Activated naive CD8-positive, alpha-beta T cell treated with anti-CD3 and anti-CD28 coated beads for 36 hours (primary cell): Measurements from ENCODE around the gene CXCL9. TPM values are rescaled to one million over a fixed set of nuclear protein-coding genes. Genes with fewer than 3 reads are reported as not detected.
A peak's percentile ranks its signal among the peaks of the same experiment; 100 is the strongest.
"Not testable (repeated sequence)": the region's sequence is repeated elsewhere in the genome, so short reads cannot be mapped to it uniquely, and the experiment has no call there.

ENCODE experiments used
- DNase-seq: peaks from one replicate; pipeline ENCODE4 v3.0.0; 2021
- H3K27ac Mint-ChIP-seq: one replicate; pipeline ENCODE4 v1.8.0; 2022; ENCODE audit warnings: mild to moderate bottlenecking, moderate library complexity, mixed read lengths
- H3K27me3 Mint-ChIP-seq: one replicate; pipeline ENCODE4 v1.8.0; 2022; ENCODE audit warnings: mild to moderate bottlenecking, mixed read lengths
- H3K36me3 Mint-ChIP-seq: one replicate; pipeline ENCODE4 v1.8.0; 2021; ENCODE audit warnings: mild to moderate bottlenecking, mixed read lengths
- H3K4me1 Mint-ChIP-seq: one replicate; pipeline ENCODE4 v1.8.0; 2021; ENCODE audit warnings: mixed read lengths
- H3K4me3 Mint-ChIP-seq: one replicate; pipeline ENCODE4 v1.8.0; 2022; ENCODE audit warnings: mild to moderate bottlenecking, moderate library complexity, mixed read lengths
- H3K9me3 Mint-ChIP-seq: one replicate; pipeline ENCODE4 v1.8.0; 2022; ENCODE audit warnings: mixed read lengths
- total RNA-seq, 2 experiments: library from RNA; stranded (reverse); gene quantifications; one replicate each; pipeline ENCODE4 v1.2.3, GENCODE V29; 2021

Gene CXCL9
- total RNA-seq, 2 experiments from 2014 or later: 2.2 to 2.7 TPM

DNA sequence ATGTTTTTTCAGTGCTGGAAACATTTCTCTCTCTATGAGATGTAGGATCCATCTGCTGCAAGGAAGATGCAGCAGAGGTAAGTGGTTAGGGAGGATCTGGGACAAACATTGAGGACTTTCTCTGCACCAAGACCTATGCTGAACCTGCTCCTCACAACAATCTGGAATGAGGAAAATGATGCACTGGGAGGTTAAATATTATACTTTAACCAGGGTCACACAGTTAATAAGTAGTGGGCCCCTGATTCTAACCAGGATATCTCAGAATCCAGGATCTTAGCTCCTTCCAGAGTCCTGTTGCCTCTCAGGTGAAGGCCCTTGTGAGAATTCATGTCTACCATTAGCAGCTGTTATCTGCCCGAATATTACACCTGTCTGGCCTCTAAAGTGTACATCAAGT is 7.0 kb downstream of the CXCL9 start:
- peaks cover 11% of the 10 kb centered on the region for H3K4me1 Mint-ChIP-seq
- H3K27ac Mint-ChIP-seq: no peak overlapping the region
- no peak for DNase-seq
- no peak overlapping the region for H3K4me3 Mint-ChIP-seq
- no peaks in the 10 kb centered on the region for H3K9me3 Mint-ChIP-seq
- H3K36me3 Mint-ChIP-seq: no peaks in the 10 kb centered on the region
- H3K27me3 Mint-ChIP-seq: peaks cover 5% of the 10 kb centered on the region

DNA sequence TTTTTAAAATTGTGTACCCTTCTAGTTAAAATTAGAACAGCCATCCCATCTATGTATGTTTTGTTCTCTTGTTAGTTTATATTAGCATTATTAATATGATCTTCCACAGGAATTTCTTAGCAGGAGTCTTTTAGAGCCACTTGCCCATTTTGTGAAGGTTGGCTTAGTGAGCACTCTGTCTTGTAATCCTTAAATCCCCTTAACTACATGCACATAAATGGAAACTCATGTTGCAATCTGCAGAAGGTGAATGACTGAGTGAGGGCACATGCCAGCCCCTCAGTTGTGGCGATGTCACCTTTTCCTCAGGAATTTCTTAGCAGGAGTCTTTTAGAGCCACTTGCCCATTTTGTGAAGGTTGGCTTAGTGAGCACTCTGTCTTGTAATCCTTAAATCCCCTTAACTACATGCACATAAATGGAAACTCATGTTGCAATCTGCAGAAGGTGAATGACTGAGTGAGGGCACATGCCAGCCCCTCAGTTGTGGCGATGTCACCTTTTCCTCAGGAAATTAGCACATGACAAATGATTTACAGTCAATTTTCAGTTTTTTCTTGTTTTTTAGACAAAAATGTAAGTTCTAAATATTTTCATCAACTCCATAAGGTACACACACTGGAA is 8.7 kb downstream of the CXCL9 start:
- H3K27me3 Mint-ChIP-seq, H3K36me3 Mint-ChIP-seq, H3K4me3 Mint-ChIP-seq, H3K4me1 Mint-ChIP-seq, DNase-seq, H3K27ac Mint-ChIP-seq, H3K9me3 Mint-ChIP-seq: not testable (repeated sequence)

- Mint-ChIP-seq H3K4me1 (peaks cover 2% of the 10 kb centered on the region), H3K27me3 (peaks cover 6% of the 10 kb centered on the region), H3K4me3 (no peak overlapping the region), H3K27ac (no peak overlapping the region), H3K9me3 (no peaks in the 10 kb centered on the region), H3K36me3 (no peaks in the 10 kb centered on the region)
- no peak for DNase-seq
Measured at GRCh38 chr4:75997946-75998345, 9.4 kb downstream of the CXCL9 start.

DNA sequence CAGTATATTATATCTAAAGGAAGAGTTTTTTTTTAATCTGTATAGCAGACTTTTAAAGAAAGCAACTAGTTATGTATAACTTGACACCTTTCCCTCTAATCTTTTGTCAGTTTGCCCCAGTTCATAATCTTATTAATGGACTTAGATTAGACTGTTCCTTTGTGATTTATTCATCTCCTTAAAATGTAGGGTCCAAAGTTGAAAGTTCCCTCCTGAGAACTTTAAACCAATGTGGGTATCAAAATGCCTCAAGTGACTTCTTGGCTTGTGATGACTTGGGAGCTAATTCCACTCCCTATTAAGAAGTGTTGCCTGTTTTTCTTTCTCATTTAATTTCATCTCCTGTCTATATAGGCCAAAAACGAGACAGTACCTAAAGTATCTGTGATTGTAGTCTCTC is 10.2 kb downstream of the CXCL9 start:
- peaks cover 2% of the 10 kb centered on the region for H3K4me1 Mint-ChIP-seq
- no peaks in the 10 kb centered on the region for H3K36me3 Mint-ChIP-seq
- DNase-seq: no peak
- no peaks in the 10 kb centered on the region for H3K9me3 Mint-ChIP-seq
- H3K27ac Mint-ChIP-seq: no peak overlapping the region
- H3K4me3 Mint-ChIP-seq: no peak overlapping the region
- H3K27me3 Mint-ChIP-seq: peaks cover 6% of the 10 kb centered on the region

- peaks cover 6% of the 10 kb centered on the region for H3K27me3 Mint-ChIP-seq
Measured at GRCh38 chr4:75995727-75996126, 11.6 kb downstream of the CXCL9 start.

GRCh38 chr4:75992462-75992861 is 14.8 kb downstream of the CXCL9 start:
- Mint-ChIP-seq H3K4me3 (no peak overlapping the region), H3K27me3 (peaks cover 6% of the 10 kb centered on the region), H3K36me3 (peaks cover 20% of the 10 kb centered on the region), H3K4me1 (peaks cover 25% of the 10 kb centered on the region), H3K9me3 (no peaks in the 10 kb centered on the region), H3K27ac (no peak overlapping the region)
- no peak for DNase-seq

More at GRCh38 chr4:75995727-75996126, 11.6 kb downstream of the CXCL9 start:
- no peak overlapping the region for H3K4me3 Mint-ChIP-seq
- peaks cover 5% of the 10 kb centered on the region for H3K4me1 Mint-ChIP-seq
- H3K27ac Mint-ChIP-seq: no peak overlapping the region
- no peak for DNase-seq
- H3K36me3 Mint-ChIP-seq: no peaks in the 10 kb centered on the region
- H3K9me3 Mint-ChIP-seq: no peaks in the 10 kb centered on the region

DNA sequence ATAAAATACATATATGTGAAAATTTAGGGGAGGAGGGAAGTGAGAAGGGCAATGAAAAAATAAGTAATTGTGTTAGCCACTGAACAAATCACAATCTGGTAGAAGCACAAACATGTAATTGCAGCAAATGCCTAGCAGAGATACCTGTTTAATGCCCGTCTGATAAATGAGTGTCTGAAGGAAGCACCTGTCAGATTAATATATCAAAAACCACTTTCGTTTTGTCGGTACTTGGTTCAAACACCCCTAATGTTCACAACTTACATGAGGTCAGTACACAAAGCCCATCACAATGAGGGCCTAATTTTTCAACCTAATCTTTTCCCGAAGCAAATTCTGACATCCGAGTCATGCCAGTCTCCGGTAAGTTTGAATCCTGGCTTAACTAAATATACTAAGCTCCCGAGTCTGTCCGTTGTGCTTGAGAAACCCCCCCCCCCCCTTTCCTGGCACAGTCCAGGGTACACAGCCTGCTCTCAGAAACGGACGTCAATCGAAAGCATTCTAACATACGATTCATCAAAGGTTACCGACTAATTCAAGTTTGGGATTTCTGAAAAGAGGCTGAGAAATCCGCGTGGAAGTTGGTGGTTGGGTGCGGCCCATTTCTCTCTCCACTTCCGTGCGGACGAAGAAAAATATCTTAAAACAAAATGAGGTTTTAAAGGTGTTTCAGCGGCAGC is 17.3 kb downstream of the CXCL9 start:
- Mint-ChIP-seq H3K27ac (peak overlapping the region; percentile 82), H3K4me1 (peaks cover 29% of the 10 kb centered on the region), H3K27me3 (peaks cover 6% of the 10 kb centered on the region), H3K4me3 (peak overlapping the region; percentile 87), H3K9me3 (no peaks in the 10 kb centered on the region), H3K36me3 (peaks cover 25% of the 10 kb centered on the region)
- DNase-seq: no peak

GRCh38 chr4:75985116-75985515 is 22.2 kb downstream of the CXCL9 start:
- H3K4me3 Mint-ChIP-seq: no peak overlapping the region
- no peak for DNase-seq
- peaks cover 24% of the 10 kb centered on the region for H3K4me1 Mint-ChIP-seq
- H3K36me3 Mint-ChIP-seq: peaks cover 36% of the 10 kb centered on the region
- no peaks in the 10 kb centered on the region for H3K27me3 Mint-ChIP-seq
- H3K9me3 Mint-ChIP-seq: no peaks in the 10 kb centered on the region
- no peak overlapping the region for H3K27ac Mint-ChIP-seq

DNA sequence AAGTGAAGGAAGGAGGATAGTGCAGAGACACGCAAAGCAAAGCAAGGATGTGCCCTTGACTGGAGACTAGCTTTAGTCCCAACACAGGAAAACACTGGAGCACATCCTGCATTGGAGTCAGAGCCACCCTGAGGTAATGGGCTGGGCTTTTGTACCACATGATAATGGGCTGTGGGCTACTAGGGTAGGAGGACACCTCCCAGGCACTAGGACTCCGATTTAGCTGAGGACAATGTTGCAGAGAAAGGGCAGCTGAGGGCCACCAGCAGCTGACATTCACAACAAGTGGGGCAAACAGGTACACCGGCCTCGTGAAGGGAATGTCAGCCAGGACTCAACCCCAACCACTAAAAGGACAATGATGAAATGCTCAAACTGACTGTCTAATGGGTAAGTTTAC is 26.7 kb downstream of the CXCL9 start:
- Mint-ChIP-seq H3K27ac (no peak overlapping the region), H3K27me3 (no peaks in the 10 kb centered on the region), H3K9me3 (no peaks in the 10 kb centered on the region), H3K4me1 (no peaks in the 10 kb centered on the region), H3K4me3 (no peak overlapping the region), H3K36me3 (peaks cover 34% of the 10 kb centered on the region)
- DNase-seq: no peak

DNA sequence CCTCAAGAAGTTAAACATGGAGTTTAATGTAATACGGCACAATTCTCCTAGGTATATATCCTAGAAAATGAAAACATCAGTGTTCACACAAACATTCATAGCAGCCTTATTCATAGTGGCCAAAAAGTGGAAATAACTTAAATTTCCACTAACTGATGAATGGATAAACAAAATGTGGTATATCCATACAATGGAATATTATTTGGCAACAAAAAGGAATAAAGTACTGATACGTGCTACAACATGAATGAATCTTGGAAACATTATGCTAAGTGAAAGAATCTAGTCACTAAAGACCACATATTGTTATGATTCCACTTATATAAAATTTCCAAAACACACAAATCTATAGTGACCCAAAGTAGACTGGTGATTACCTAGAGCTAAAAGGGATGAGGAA is 31.1 kb downstream of the CXCL9 start:
- DNase-seq: no peak
- Mint-ChIP-seq H3K27me3 (no peaks in the 10 kb centered on the region), H3K27ac (no peak overlapping the region), H3K9me3 (no peaks in the 10 kb centered on the region), H3K4me1 (no peaks in the 10 kb centered on the region), H3K4me3 (no peak overlapping the region), H3K36me3 (peaks cover 41% of the 10 kb centered on the region)

- Mint-ChIP-seq H3K4me1 (no peaks in the 10 kb centered on the region), H3K9me3 (no peaks in the 10 kb centered on the region), H3K4me3 (no peak overlapping the region), H3K27me3 (no peaks in the 10 kb centered on the region), H3K36me3 (peaks cover 41% of the 10 kb centered on the region), H3K27ac (no peak overlapping the region)
- no peak for DNase-seq
Measured at GRCh38 chr4:75973766-75974165, 33.5 kb downstream of the CXCL9 start.

DNA sequence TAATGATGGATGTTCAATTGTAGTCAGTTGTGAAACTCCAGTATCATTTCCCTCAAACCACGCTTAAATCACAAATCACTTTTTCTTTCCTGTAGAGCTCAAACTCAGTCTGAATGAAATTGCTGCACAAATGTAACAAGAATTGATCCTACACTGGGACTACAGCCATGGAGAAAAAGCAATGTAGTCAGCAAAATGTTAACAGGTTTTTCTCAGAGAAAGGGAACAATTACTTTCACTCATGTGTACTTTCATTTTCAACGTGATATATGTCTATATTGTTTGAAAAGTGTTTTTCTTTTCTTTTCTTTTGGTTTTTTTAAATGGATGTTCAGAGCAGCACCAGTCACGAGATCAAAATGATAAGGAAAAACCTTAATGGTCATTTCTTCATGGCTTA is 39.2 kb downstream of the CXCL9 start:
- Mint-ChIP-seq H3K36me3 (peaks cover 67% of the 10 kb centered on the region), H3K4me1 (peaks cover 7% of the 10 kb centered on the region), H3K27ac (peak overlapping the region; percentile 22), H3K27me3 (no peaks in the 10 kb centered on the region), H3K4me3 (no peak overlapping the region), H3K9me3 (peaks cover 8% of the 10 kb centered on the region)
- DNase-seq: no peak

DNA sequence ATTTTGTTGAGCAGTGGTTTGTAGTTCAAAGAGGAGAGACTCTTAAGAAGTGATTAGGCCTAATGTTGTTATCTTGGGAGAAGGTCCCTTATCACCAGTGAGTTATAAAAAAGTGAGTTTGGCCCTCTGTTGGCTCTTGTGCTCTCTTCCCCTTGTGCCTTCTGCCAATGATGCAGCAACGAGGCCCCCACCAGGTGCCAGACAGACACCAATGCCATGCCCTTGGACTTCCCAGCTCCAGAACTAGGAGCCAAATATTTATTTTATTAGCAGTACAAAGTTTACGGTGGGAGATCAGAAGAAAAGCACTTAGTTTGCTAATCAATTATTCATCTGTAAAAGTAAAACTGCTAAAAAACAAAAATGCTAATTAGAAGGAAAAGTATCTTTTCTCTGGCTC is 43.8 kb downstream of the CXCL9 start:
- H3K36me3 Mint-ChIP-seq: peaks cover 81% of the 10 kb centered on the region
- H3K4me1 Mint-ChIP-seq: peaks cover 6% of the 10 kb centered on the region
- no peak overlapping the region for H3K27ac Mint-ChIP-seq
- H3K27me3 Mint-ChIP-seq: no peaks in the 10 kb centered on the region
- H3K4me3 Mint-ChIP-seq: no peak overlapping the region
- DNase-seq: no peak
- peaks cover 8% of the 10 kb centered on the region for H3K9me3 Mint-ChIP-seq

DNA sequence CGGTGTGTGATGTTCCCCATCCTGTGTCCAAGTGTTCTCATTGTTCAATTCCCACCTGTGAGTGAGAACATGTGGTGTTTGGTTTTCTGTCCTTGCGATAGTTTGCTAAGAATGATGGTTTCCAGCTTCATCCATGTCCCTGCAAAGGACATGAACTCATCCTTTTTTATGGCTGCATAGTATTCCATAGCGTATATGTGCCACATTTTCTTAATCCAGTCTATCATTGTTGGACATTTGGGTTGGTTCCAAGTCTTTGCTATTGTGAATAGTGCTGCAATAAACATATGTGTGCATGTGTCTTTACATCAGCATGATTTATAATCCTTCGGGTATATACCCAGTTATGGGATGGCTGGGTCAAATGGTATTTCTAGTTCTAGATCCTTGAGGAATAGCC is 45.2 kb downstream of the CXCL9 start:
- H3K9me3 Mint-ChIP-seq, H3K4me3 Mint-ChIP-seq, H3K27ac Mint-ChIP-seq, H3K4me1 Mint-ChIP-seq, DNase-seq, H3K27me3 Mint-ChIP-seq: not testable (repeated sequence)
- H3K36me3 Mint-ChIP-seq: peaks cover 78% of the 10 kb centered on the region

- H3K27ac Mint-ChIP-seq, H3K4me1 Mint-ChIP-seq, H3K9me3 Mint-ChIP-seq, DNase-seq, H3K27me3 Mint-ChIP-seq, H3K4me3 Mint-ChIP-seq: not testable (repeated sequence)
- peaks cover 55% of the 10 kb centered on the region for H3K36me3 Mint-ChIP-seq
Measured at GRCh38 chr4:75958546-75958945, 48.8 kb downstream of the CXCL9 start.

GRCh38 chr4:75954811-75955210 is 52.5 kb downstream of the CXCL9 start:
- not testable (repeated sequence) for H3K27me3 Mint-ChIP-seq, H3K9me3 Mint-ChIP-seq, H3K4me3 Mint-ChIP-seq, DNase-seq, H3K27ac Mint-ChIP-seq, H3K4me1 Mint-ChIP-seq
- peaks cover 29% of the 10 kb centered on the region for H3K36me3 Mint-ChIP-seq
